Type B pancreatic cell (in vitro differentiated cells): ENCODE results near the gene WDR45. TPM values are rescaled to one million over a fixed set of nuclear protein-coding genes. Genes with fewer than 3 reads are reported as not detected.

ENCODE experiments used
- DNase-seq: peaks from one replicate; pipeline ENCODE4 v3.0.0; 2021; ENCODE audit warnings: mixed read lengths; ENCODE audit not compliant: unreplicated experiment; ENCODE audit errors: extremely low spot score
- H3K27ac Mint-ChIP-seq: 2 replicates; pipeline ENCODE4 v1.8.0; 2021; ENCODE audit warnings: mild to moderate bottlenecking, mixed read lengths
- H3K27me3 Mint-ChIP-seq: 2 replicates; pipeline ENCODE4 v1.8.0; 2021; ENCODE audit warnings: mixed read lengths
- H3K36me3 Mint-ChIP-seq: 2 replicates; pipeline ENCODE4 v1.8.0; 2021; ENCODE audit warnings: mixed read lengths
- H3K4me1 Mint-ChIP-seq: one replicate; pipeline ENCODE4 v1.8.0; 2021; ENCODE audit warnings: mixed read lengths; ENCODE audit not compliant: unreplicated experiment
- H3K4me3 Mint-ChIP-seq: 2 replicates; pipeline ENCODE4 v1.8.0; 2021; ENCODE audit warnings: mild to moderate bottlenecking, mixed read lengths
- H3K9me3 Mint-ChIP-seq: 2 replicates; pipeline ENCODE4 v1.8.0; 2021; ENCODE audit warnings: mixed read lengths
- total RNA-seq: library from RNA; stranded (reverse); gene quantifications from 2 replicates; pipeline ENCODE4 v1.2.1, GENCODE V29; 2021; ENCODE audit warnings: low replicate concordance
- TF ChIP-seq, protein P1 (sequence below): fragments of 200-600 bp; sonication (generic); conservative IDR thresholded peaks from 2 replicates; pipeline ENCODE4 v1.5.0; 2021; ENCODE audit warnings: antibody characterized with exemption, mild to moderate bottlenecking

The WDR45 gene
- total RNA-seq, 1 donor from 2014 or later, result 53.3 TPM

DNA sequence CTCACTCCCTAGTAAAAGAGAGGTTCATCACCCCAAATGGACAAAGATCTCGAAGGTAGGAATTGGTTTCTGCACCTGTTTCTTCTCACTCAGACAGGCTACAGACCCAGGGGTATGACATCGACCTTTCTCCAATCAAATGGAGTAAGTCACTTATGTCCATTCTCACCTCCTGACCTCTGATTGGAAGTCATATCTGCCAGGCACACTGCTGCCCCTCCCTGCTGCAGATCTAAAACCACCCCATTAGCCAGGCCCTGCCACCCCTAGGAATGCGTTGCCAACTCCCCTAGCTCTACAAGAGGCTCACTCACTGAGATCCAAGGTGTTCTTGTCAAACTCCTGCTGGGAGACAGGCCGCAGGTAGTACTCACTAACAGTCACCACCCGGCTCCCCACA, 37.0 kb upstream of the WDR45 start:
- H3K4me3 Mint-ChIP-seq, result no peak overlapping the region
- TF ChIP-seq, protein P1, sequence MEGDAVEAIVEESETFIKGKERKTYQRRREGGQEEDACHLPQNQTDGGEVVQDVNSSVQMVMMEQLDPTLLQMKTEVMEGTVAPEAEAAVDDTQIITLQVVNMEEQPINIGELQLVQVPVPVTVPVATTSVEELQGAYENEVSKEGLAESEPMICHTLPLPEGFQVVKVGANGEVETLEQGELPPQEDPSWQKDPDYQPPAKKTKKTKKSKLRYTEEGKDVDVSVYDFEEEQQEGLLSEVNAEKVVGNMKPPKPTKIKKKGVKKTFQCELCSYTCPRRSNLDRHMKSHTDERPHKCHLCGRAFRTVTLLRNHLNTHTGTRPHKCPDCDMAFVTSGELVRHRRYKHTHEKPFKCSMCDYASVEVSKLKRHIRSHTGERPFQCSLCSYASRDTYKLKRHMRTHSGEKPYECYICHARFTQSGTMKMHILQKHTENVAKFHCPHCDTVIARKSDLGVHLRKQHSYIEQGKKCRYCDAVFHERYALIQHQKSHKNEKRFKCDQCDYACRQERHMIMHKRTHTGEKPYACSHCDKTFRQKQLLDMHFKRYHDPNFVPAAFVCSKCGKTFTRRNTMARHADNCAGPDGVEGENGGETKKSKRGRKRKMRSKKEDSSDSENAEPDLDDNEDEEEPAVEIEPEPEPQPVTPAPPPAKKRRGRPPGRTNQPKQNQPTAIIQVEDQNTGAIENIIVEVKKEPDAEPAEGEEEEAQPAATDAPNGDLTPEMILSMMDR, result no peak
- H3K36me3 Mint-ChIP-seq, result peaks cover 13% of the 10 kb centered on the region
- no peaks in the 10 kb centered on the region for H3K9me3 Mint-ChIP-seq
- H3K4me1 Mint-ChIP-seq, result no peaks in the 10 kb centered on the region
- no peaks in the 10 kb centered on the region for H3K27me3 Mint-ChIP-seq
- H3K27ac Mint-ChIP-seq, result no peak overlapping the region
- no peak for DNase-seq

DNA sequence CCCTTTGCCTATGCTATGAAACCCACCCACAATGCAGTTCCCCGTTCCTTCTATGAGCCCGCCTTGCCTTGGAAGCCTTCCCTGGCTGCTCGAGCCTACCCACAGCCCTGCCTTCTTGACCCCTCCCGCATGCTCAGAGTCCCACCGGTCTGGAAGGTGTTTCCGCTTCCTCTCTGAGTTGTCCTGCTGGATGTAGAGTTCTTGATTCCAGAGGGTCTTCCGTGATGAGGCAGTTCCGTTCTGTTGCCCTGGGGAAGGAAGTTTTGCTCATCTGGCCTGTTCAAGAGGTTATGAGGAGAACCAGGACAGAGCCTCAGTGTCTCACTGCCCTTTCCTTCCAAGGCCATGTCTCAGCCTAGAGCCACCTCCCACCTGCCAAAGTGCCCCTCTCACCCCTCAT, 36.4 kb upstream of the WDR45 start:
- Mint-ChIP-seq H3K27me3 (no peaks in the 10 kb centered on the region), H3K4me3 (no peak overlapping the region), H3K36me3 (peaks cover 13% of the 10 kb centered on the region), H3K27ac (no peak overlapping the region), H3K9me3 (no peaks in the 10 kb centered on the region), H3K4me1 (no peaks in the 10 kb centered on the region)
- no peak for DNase-seq
- TF ChIP-seq, protein P1, result no peak

GRCh38 chrX:49111791-49112190, 32.1 kb upstream of the WDR45 start:
- Mint-ChIP-seq H3K4me3 (no peak overlapping the region), H3K4me1 (no peaks in the 10 kb centered on the region), H3K27me3 (no peaks in the 10 kb centered on the region), H3K9me3 (no peaks in the 10 kb centered on the region), H3K36me3 (peaks cover 12% of the 10 kb centered on the region), H3K27ac (no peak overlapping the region)
- TF ChIP-seq, protein P1, result no peak
- DNase-seq, result no peak

DNA sequence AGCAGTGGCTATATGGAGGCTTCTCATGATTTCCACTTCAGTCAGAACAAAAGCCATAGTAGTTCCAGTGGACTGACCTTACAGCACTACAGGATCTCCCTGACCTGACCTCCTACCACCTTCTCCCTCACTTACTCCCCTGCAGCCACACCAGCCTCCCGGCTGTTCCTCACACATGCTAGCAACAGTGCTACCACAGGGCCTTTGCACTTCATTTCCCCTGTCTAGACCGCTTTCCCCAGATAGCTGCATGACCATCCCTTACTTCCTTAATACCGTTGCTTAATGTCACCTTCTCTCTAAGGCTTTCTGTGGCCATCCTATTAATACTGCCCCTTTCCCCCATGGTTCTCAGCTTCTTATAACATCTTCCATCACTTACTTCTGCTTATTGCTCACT, 30.7 kb upstream of the WDR45 start:
- H3K27ac Mint-ChIP-seq, result no peak overlapping the region
- H3K36me3 Mint-ChIP-seq, result peaks cover 9% of the 10 kb centered on the region
- TF ChIP-seq, protein P1, result no peak
- no peaks in the 10 kb centered on the region for H3K27me3 Mint-ChIP-seq
- DNase-seq, result no peak
- no peak overlapping the region for H3K4me3 Mint-ChIP-seq
- H3K4me1 Mint-ChIP-seq, result no peaks in the 10 kb centered on the region
- no peaks in the 10 kb centered on the region for H3K9me3 Mint-ChIP-seq

DNA sequence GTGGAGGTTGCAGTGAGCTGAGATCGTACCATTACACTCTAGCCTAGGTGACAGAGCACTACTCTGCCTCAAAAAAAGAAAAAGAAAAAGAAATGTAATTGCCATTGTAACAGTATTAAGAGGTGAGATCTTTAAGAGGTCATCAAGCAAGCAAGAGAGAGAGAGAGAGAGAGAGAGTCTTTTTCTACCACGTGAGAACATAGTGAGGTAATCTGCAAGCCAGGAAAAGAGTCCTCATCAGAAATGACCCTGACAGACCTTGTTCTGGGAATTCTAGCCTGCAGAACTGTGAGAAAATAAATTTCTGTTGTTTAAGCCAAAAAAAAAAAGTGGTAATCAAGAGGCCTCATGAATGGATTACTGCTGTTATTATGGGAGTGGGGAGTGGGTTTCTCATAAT, 29.0 kb upstream of the WDR45 start:
- H3K4me1 Mint-ChIP-seq, result no peaks in the 10 kb centered on the region
- TF ChIP-seq, protein P1, result no peak
- no peak overlapping the region for H3K4me3 Mint-ChIP-seq
- H3K36me3 Mint-ChIP-seq, result peaks cover 9% of the 10 kb centered on the region
- DNase-seq, result no peak
- no peaks in the 10 kb centered on the region for H3K9me3 Mint-ChIP-seq
- H3K27ac Mint-ChIP-seq, result no peak overlapping the region
- no peaks in the 10 kb centered on the region for H3K27me3 Mint-ChIP-seq

DNA sequence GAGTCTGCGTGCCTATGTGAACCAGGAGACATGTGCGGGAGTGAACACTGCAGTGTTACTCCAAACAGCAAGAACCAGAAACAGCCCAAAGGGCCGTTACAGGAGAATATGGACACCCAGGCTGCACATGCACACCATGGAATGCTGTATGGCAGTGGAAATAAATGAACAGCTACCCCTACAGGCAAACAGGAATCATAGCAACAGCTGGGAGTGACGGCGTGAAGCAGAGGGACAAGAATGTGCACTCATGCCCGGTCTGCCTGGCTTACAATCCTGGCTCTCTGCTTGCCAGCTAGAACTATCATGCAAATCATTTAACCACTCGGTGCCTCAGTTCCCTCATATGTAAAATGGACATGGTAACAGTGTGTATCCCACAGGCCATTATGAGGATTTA, 27.2 kb upstream of the WDR45 start:
- Mint-ChIP-seq H3K4me1 (no peaks in the 10 kb centered on the region), H3K36me3 (peaks cover 4% of the 10 kb centered on the region), H3K27me3 (no peaks in the 10 kb centered on the region), H3K27ac (no peak overlapping the region), H3K9me3 (no peaks in the 10 kb centered on the region), H3K4me3 (no peak overlapping the region)
- no peak for DNase-seq
- TF ChIP-seq, protein P1, result peak; percentile 60
